ENCODE measurements around the gene TGFBR2. TPM values are rescaled to one million over a fixed set of nuclear protein-coding genes. Genes with fewer than 3 reads are reported as not detected.

The TGFBR2 gene
- total RNA-seq, 1 experiment from 2014 or later, result not detected

DNA sequence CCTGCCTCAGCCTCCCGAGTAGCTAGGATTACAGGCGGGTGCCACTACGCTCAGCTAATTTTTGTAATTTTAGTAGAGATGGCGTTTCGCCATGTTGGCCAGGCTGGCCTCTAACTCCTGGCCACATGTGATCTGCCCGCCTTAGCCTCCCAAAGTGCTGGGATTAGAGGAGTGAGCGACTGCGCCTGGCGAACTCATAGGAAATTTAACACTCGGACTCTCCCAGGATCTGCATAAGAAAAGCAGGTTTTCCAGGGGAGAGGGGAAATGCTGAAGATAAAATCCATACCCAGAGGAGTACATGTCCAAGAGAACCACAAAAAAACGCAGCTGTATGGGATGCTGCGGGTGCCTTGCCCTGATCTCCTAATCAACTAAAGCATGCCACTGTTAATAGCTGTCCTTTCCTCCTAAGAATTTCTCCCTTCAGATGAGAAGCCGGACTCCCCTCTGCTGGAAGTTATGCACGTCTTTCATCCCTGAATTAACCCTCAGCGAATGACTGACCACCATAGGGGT, 25.3 kb upstream of the TGFBR2 start:
- DNase-seq, result no peak
- H3K9me3 ChIP-seq (ENCODE audit: low read length), result peaks cover 13% of the 10 kb centered on the region
- H3K79me2 ChIP-seq (ENCODE audit: low read length), result no peaks in the 10 kb centered on the region
- no peak overlapping the region for H2AFZ ChIP-seq (ENCODE audit: low read length)
- no peaks in the 10 kb centered on the region for H4K20me1 ChIP-seq (ENCODE audit: insufficient read depth, low read depth, low read length)
- H3K36me3 ChIP-seq (ENCODE audit: insufficient read depth, low read length), result no peaks in the 10 kb centered on the region
- H3K9me2 ChIP-seq (replicated peaks; ENCODE audit: insufficient read depth, low read length), result no peaks in the 10 kb centered on the region
- H3K4me1 ChIP-seq (ENCODE audit: low read length), result no peaks in the 10 kb centered on the region
- H3K4me3 ChIP-seq (ENCODE audit: low read length), result no peak overlapping the region
- H3K4me2 ChIP-seq (ENCODE audit: low read depth, low read length, poor library complexity, severe bottlenecking), result no peak overlapping the region
- H3K27ac ChIP-seq (ENCODE audit: low read length), result no peak overlapping the region
- no peaks in the 10 kb centered on the region for H3K27me3 ChIP-seq (ENCODE audit: low read length)
- no peak overlapping the region for H3K9ac ChIP-seq (ENCODE audit: low read length)

DNA sequence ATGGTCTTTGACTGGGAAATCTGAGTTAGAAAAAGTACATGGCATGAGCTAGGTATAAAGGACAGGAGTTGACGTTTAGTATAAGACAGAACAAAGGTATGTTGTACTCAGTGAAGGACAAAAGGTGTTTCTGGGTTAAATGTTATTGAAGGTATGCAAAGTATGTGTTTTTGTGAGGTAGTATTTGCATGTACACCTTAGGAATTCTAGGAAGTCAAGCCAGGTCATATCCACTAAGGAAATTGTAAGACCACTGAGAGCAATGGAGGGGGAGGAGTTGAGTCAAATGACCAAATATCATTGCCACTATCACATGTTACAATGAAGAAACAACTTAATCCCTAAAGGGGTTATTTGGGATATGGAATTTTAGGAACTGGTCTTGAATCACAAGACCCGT, 24.4 kb upstream of the TGFBR2 start:
- no peak for DNase-seq
- H3K4me2 ChIP-seq (ENCODE audit: low read depth, low read length, poor library complexity, severe bottlenecking), result no peak overlapping the region
- H3K36me3 ChIP-seq (ENCODE audit: insufficient read depth, low read length), result no peaks in the 10 kb centered on the region
- H2AFZ ChIP-seq (ENCODE audit: low read length), result no peak overlapping the region
- no peak overlapping the region for H3K27ac ChIP-seq (ENCODE audit: low read length)
- no peaks in the 10 kb centered on the region for H3K27me3 ChIP-seq (ENCODE audit: low read length)
- no peaks in the 10 kb centered on the region for H3K4me1 ChIP-seq (ENCODE audit: low read length)
- no peak overlapping the region for H3K4me3 ChIP-seq (ENCODE audit: low read length)
- H3K79me2 ChIP-seq (ENCODE audit: low read length), result no peaks in the 10 kb centered on the region
- H3K9me2 ChIP-seq (replicated peaks; ENCODE audit: insufficient read depth, low read length), result no peaks in the 10 kb centered on the region
- peaks cover 13% of the 10 kb centered on the region for H3K9me3 ChIP-seq (ENCODE audit: low read length)
- H4K20me1 ChIP-seq (ENCODE audit: insufficient read depth, low read depth, low read length), result no peaks in the 10 kb centered on the region
- no peak overlapping the region for H3K9ac ChIP-seq (ENCODE audit: low read length)

DNA sequence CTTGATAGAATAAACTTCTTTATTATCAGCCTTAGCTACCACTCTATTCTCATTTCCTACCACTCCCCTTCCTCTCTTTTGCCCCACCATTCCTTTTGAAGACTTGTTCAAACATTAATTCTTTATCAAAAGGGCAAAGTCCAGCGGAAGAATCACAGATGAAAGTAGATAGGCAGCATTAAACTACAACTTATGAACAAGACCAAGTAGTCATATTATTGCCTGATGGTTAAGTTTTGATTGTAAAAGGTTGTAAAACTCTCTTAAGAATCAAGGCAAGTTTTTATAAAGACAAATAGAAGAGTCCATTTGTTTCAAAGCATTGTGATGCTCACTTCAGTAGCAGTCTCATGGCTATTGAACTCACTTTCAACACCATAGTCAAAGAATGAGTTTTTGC, 22.4 kb upstream of the TGFBR2 start:
- H3K36me3 ChIP-seq (ENCODE audit: insufficient read depth, low read length), result no peaks in the 10 kb centered on the region
- H2AFZ ChIP-seq (ENCODE audit: low read length), result no peak overlapping the region
- no peak for DNase-seq
- no peaks in the 10 kb centered on the region for H3K4me1 ChIP-seq (ENCODE audit: low read length)
- H3K27me3 ChIP-seq (ENCODE audit: low read length), result no peaks in the 10 kb centered on the region
- H3K27ac ChIP-seq (ENCODE audit: low read length), result no peak overlapping the region
- no peak overlapping the region for H3K9ac ChIP-seq (ENCODE audit: low read length)
- H3K4me2 ChIP-seq (ENCODE audit: low read depth, low read length, poor library complexity, severe bottlenecking), result no peak overlapping the region
- no peaks in the 10 kb centered on the region for H3K79me2 ChIP-seq (ENCODE audit: low read length)
- peaks cover 13% of the 10 kb centered on the region for H3K9me3 ChIP-seq (ENCODE audit: low read length)
- no peaks in the 10 kb centered on the region for H3K9me2 ChIP-seq (replicated peaks; ENCODE audit: insufficient read depth, low read length)
- no peak overlapping the region for H3K4me3 ChIP-seq (ENCODE audit: low read length)
- no peaks in the 10 kb centered on the region for H4K20me1 ChIP-seq (ENCODE audit: insufficient read depth, low read depth, low read length)

DNA sequence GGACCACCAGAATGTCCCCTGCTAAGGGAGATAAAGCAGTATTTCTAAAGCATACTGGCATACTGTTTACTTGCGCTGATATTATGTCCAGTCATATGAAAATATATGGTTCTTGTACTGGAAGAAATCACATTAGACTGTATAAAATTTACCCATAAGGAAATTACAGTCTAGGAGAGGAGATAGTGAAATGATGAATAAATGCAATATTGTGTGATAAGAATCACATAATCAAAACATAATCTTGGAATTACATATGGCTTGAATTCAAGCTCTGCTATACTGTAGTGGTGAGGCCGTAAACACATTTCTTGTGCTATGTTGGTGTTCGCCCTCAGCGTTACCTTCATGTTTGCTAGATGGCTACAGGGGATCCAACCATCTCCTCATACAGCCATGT, 20.7 kb upstream of the TGFBR2 start:
- no peak overlapping the region for H2AFZ ChIP-seq (ENCODE audit: low read length)
- no peaks in the 10 kb centered on the region for H3K4me1 ChIP-seq (ENCODE audit: low read length)
- no peaks in the 10 kb centered on the region for H4K20me1 ChIP-seq (ENCODE audit: insufficient read depth, low read depth, low read length)
- H3K79me2 ChIP-seq (ENCODE audit: low read length), result no peaks in the 10 kb centered on the region
- H3K4me3 ChIP-seq (ENCODE audit: low read length), result no peak overlapping the region
- no peaks in the 10 kb centered on the region for H3K36me3 ChIP-seq (ENCODE audit: insufficient read depth, low read length)
- peaks cover 10% of the 10 kb centered on the region for H3K9me3 ChIP-seq (ENCODE audit: low read length)
- H3K27ac ChIP-seq (ENCODE audit: low read length), result no peak overlapping the region
- H3K9me2 ChIP-seq (replicated peaks; ENCODE audit: insufficient read depth, low read length), result no peaks in the 10 kb centered on the region
- DNase-seq, result no peak
- H3K27me3 ChIP-seq (ENCODE audit: low read length), result no peaks in the 10 kb centered on the region
- no peak overlapping the region for H3K4me2 ChIP-seq (ENCODE audit: low read depth, low read length, poor library complexity, severe bottlenecking)
- no peak overlapping the region for H3K9ac ChIP-seq (ENCODE audit: low read length)

DNA sequence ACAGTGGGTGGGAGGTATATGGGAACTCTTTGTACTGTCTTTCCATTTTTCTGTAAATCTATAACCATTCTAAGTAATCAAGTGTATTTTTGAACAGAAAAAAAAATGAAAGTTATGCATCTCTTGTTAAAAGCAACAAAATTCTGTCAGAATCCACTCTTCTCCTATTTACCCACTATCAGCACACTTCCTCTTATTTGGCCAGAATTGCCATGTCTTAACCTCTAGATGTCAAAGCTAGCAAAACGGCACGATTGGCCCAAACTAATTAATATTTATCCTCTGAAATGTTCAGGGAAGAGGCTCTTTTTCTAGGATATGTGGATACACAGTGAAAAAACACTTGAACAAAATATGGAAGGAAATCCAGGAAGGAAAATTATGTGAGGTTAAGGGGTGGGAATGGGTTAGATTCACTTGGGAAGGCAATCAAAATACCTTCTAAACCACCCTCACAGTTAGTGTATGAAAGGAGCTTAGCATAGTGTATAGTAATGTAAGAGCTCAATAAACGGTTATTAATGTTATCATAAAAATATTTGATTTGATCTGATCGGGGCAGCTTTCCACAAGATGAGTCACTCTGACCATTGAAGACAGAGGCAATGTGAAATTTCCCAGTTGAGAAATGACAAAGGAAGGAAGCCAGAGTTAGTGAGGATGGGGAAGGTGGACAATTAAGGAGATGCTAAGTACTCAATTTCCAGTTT, 20.1 kb upstream of the TGFBR2 start:
- Histone ChIP-seq H3K9me3 (ENCODE audit: low read length) (peaks cover 9% of the 10 kb centered on the region), H3K36me3 (ENCODE audit: insufficient read depth, low read length) (no peaks in the 10 kb centered on the region), H3K79me2 (ENCODE audit: low read length) (no peaks in the 10 kb centered on the region), H3K9me2 (replicated peaks; ENCODE audit: insufficient read depth, low read length) (no peaks in the 10 kb centered on the region), H2AFZ (ENCODE audit: low read length) (no peak overlapping the region), H3K4me2 (ENCODE audit: low read depth, low read length, poor library complexity, severe bottlenecking) (no peak overlapping the region), H3K9ac (ENCODE audit: low read length) (no peak overlapping the region), H3K27me3 (ENCODE audit: low read length) (no peaks in the 10 kb centered on the region), H3K4me1 (ENCODE audit: low read length) (no peaks in the 10 kb centered on the region), H3K27ac (ENCODE audit: low read length) (no peak overlapping the region), H4K20me1 (ENCODE audit: insufficient read depth, low read depth, low read length) (no peaks in the 10 kb centered on the region), H3K4me3 (ENCODE audit: low read length) (no peak overlapping the region)
- no peak for DNase-seq

DNA sequence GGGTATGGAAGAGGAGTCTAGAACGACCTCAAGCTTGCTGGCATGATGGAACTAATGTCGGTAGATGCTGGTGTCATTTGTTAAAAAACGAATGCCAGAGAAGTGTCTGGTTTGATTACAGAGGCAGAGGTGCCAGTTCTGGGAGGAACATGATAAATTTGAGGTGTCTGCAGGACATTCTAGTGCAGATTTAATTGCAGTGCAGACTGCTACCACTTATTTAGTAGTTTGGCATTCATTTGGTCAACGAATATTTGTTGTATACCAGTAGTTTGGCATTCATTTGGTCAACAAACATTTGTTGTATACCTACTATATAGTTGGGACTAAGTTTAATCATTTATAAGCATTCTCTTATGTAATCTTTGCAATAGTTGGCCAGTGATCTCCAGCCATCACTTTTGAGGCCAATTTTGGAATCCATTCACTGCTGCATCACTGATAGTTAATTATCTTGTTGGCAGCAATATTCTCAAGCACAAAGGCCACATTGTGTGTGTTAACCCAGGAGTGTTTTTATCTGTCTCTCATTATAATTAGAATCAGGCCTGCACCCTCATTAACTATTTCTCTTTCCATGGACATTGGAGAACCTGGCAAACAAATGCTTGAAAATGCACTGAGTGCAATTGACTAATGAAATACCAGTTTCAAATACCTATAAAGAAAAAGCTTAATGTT, 19.5 kb upstream of the TGFBR2 start:
- Histone ChIP-seq H2AFZ (ENCODE audit: low read length) (no peak overlapping the region), H3K9me3 (ENCODE audit: low read length) (peaks cover 3% of the 10 kb centered on the region), H3K27ac (ENCODE audit: low read length) (no peak overlapping the region), H3K27me3 (ENCODE audit: low read length) (no peaks in the 10 kb centered on the region), H3K36me3 (ENCODE audit: insufficient read depth, low read length) (no peaks in the 10 kb centered on the region), H3K9me2 (replicated peaks; ENCODE audit: insufficient read depth, low read length) (no peaks in the 10 kb centered on the region), H3K4me3 (ENCODE audit: low read length) (no peak overlapping the region), H3K4me1 (ENCODE audit: low read length) (no peaks in the 10 kb centered on the region), H3K4me2 (ENCODE audit: low read depth, low read length, poor library complexity, severe bottlenecking) (no peak overlapping the region), H3K9ac (ENCODE audit: low read length) (no peak overlapping the region), H4K20me1 (ENCODE audit: insufficient read depth, low read depth, low read length) (no peaks in the 10 kb centered on the region), H3K79me2 (ENCODE audit: low read length) (no peaks in the 10 kb centered on the region)
- DNase-seq, result no peak

DNA sequence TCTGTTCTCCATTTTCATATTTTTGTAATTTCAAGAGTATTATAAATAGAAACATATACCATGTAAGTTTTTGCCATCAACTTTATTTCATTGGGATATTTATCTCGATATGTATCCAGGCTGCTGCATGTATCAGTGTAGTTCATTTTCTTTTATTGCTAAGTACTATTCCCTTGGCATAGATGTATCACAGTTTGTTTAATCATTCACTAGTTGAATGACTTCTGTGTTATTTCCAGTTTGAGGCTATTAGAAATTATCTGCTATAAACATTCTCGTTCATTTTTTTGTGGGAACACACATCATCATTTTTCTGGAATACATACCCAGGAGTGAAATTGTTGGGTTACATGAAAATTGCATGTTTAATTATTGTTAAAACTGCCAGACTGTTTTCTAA, 18.5 kb upstream of the TGFBR2 start:
- Histone ChIP-seq H2AFZ (ENCODE audit: low read length) (no peak overlapping the region), H3K4me3 (ENCODE audit: low read length) (no peak overlapping the region), H3K9me2 (replicated peaks; ENCODE audit: insufficient read depth, low read length) (no peaks in the 10 kb centered on the region), H3K4me1 (ENCODE audit: low read length) (no peaks in the 10 kb centered on the region), H3K4me2 (ENCODE audit: low read depth, low read length, poor library complexity, severe bottlenecking) (no peak overlapping the region), H3K27me3 (ENCODE audit: low read length) (no peaks in the 10 kb centered on the region), H3K79me2 (ENCODE audit: low read length) (no peaks in the 10 kb centered on the region), H3K9ac (ENCODE audit: low read length) (no peak overlapping the region), H3K27ac (ENCODE audit: low read length) (no peak overlapping the region), H3K9me3 (ENCODE audit: low read length) (no peaks in the 10 kb centered on the region), H4K20me1 (ENCODE audit: insufficient read depth, low read depth, low read length) (no peaks in the 10 kb centered on the region), H3K36me3 (ENCODE audit: insufficient read depth, low read length) (no peaks in the 10 kb centered on the region)
- no peak for DNase-seq

DNA sequence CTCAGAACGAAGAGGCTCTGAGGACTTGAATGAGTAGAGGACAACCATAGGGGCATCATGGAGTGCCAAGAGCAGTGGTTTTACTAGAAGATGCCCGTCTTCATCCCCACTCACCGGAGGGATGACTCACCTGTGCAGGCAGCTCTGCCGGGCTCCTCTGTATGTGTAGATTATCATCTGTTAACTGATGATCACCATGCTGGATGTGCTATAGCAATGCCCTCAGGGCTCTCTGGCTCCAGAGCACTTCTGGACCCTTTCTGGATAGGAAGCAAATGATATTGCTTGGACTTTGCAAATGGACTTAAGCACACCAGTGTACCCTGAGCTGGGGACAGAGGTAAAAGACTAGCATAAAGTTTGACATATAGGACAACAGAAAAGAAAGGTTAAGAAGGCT, 10.2 kb upstream of the TGFBR2 start:
- Histone ChIP-seq H4K20me1 (ENCODE audit: insufficient read depth, low read depth, low read length) (no peaks in the 10 kb centered on the region), H3K4me3 (ENCODE audit: low read length) (no peak overlapping the region), H3K36me3 (ENCODE audit: insufficient read depth, low read length) (no peaks in the 10 kb centered on the region), H3K4me2 (ENCODE audit: low read depth, low read length, poor library complexity, severe bottlenecking) (no peak overlapping the region), H3K9me2 (replicated peaks; ENCODE audit: insufficient read depth, low read length) (no peaks in the 10 kb centered on the region), H3K79me2 (ENCODE audit: low read length) (no peaks in the 10 kb centered on the region), H2AFZ (ENCODE audit: low read length) (no peak overlapping the region), H3K9ac (ENCODE audit: low read length) (no peak overlapping the region), H3K27me3 (ENCODE audit: low read length) (no peaks in the 10 kb centered on the region), H3K4me1 (ENCODE audit: low read length) (no peaks in the 10 kb centered on the region), H3K27ac (ENCODE audit: low read length) (no peak overlapping the region), H3K9me3 (ENCODE audit: low read length) (no peaks in the 10 kb centered on the region)
- DNase-seq, result no peak
